Measurements from ENCODE around the gene TWIST2. TPM values are rescaled to one million over a fixed set of nuclear protein-coding genes. Genes with fewer than 3 reads are reported as not detected.

TWIST2 gene
- polyA plus RNA-seq, 1 donor from 2014 or later = not detected

GRCh38 chr2:238938003-238938400 lies 90.1 kb downstream of the TWIST2 start:
- H3K27me3 ChIP-seq (ENCODE audit: insufficient read depth, low read depth, low read length) = no peaks in the 10 kb centered on the region
- H2AFZ ChIP-seq (ENCODE audit: low read depth, low read length) = no peak overlapping the region
- TF ChIP-seq REST (IDR thresholded peaks at IDR 0.05; ENCODE audit: borderline replicate concordance) (no peak), EP300 (conservative IDR thresholded peaks at IDR 0.05; ENCODE audit: poor library complexity, severe bottlenecking) (no peak), TAF1 (IDR thresholded peaks at IDR 0.05; ENCODE audit: low read depth) (no peak), SMC3 (conservative IDR thresholded peaks at IDR 0.05; ENCODE audit: poor library complexity) (no peak), RAD21 (conservative IDR thresholded peaks at IDR 0.05) (no peak), POLR2AphosphoS5 (IDR thresholded peaks at IDR 0.05) (no peak), MXI1 (conservative IDR thresholded peaks at IDR 0.05; ENCODE audit: poor library complexity, severe bottlenecking) (no peak), CTCF (IDR thresholded peaks at IDR 0.05; ENCODE audit: poor library complexity, severe bottlenecking) (no peak), EZH2 (IDR thresholded peaks at IDR 0.05; ENCODE audit: borderline replicate concordance, insufficient read depth, low read length, poor library complexity, severe bottlenecking) (no peak)
- H3K4me3 ChIP-seq (ENCODE audit: low read length) = no peak overlapping the region
- no peaks in the 10 kb centered on the region for H3K79me2 ChIP-seq (replicated peaks; ENCODE audit: insufficient read depth, low read length)
- no peaks in the 10 kb centered on the region for H3F3A ChIP-seq (ENCODE audit: insufficient read depth, low read length, poor library complexity, severe bottlenecking)
- no peaks in the 10 kb centered on the region for H3K9me3 ChIP-seq (ENCODE audit: low read length)
- no peaks in the 10 kb centered on the region for H3K36me3 ChIP-seq (ENCODE audit: insufficient read depth, low read length)
- no peak overlapping the region for H3K9ac ChIP-seq (ENCODE audit: low read length)
- no peak overlapping the region for H3K4me2 ChIP-seq (ENCODE audit: low read length)
- no peaks in the 10 kb centered on the region for H3K9me2 ChIP-seq (ENCODE audit: insufficient read depth, low read length)
- H4K20me1 ChIP-seq (ENCODE audit: insufficient read depth) = no peaks in the 10 kb centered on the region
- no peak overlapping the region for H3K27ac ChIP-seq (ENCODE audit: low read length)

- Histone ChIP-seq H3K27me3 (ENCODE audit: insufficient read depth, low read depth, low read length) (no peaks in the 10 kb centered on the region), H3K79me2 (replicated peaks; ENCODE audit: insufficient read depth, low read length) (no peaks in the 10 kb centered on the region), H3K9me2 (ENCODE audit: insufficient read depth, low read length) (no peaks in the 10 kb centered on the region), H3F3A (ENCODE audit: insufficient read depth, low read length, poor library complexity, severe bottlenecking) (no peaks in the 10 kb centered on the region), H3K27ac (ENCODE audit: low read length) (no peak overlapping the region), H4K20me1 (ENCODE audit: insufficient read depth) (no peaks in the 10 kb centered on the region), H3K36me3 (ENCODE audit: insufficient read depth, low read length) (no peaks in the 10 kb centered on the region), H3K4me3 (ENCODE audit: low read length) (no peak overlapping the region), H3K9me3 (ENCODE audit: low read length) (no peaks in the 10 kb centered on the region), H3K4me2 (ENCODE audit: low read length) (no peak overlapping the region), H3K9ac (ENCODE audit: low read length) (no peak overlapping the region), H2AFZ (ENCODE audit: low read depth, low read length) (no peak overlapping the region)
- no peak for TF ChIP-seq CTCF (IDR thresholded peaks at IDR 0.05; ENCODE audit: poor library complexity, severe bottlenecking)
- no peak for TF ChIP-seq POLR2AphosphoS5 (IDR thresholded peaks at IDR 0.05)
- TF ChIP-seq EP300 (conservative IDR thresholded peaks at IDR 0.05; ENCODE audit: poor library complexity, severe bottlenecking) = no peak
- no peak for TF ChIP-seq RAD21 (conservative IDR thresholded peaks at IDR 0.05)
- no peak for TF ChIP-seq MXI1 (conservative IDR thresholded peaks at IDR 0.05; ENCODE audit: poor library complexity, severe bottlenecking)
- no peak for TF ChIP-seq TAF1 (IDR thresholded peaks at IDR 0.05; ENCODE audit: low read depth)
- TF ChIP-seq SMC3 (conservative IDR thresholded peaks at IDR 0.05; ENCODE audit: poor library complexity) = no peak
- no peak for TF ChIP-seq EZH2 (IDR thresholded peaks at IDR 0.05; ENCODE audit: borderline replicate concordance, insufficient read depth, low read length, poor library complexity, severe bottlenecking)
- TF ChIP-seq REST (IDR thresholded peaks at IDR 0.05; ENCODE audit: borderline replicate concordance) = no peak
Observed at GRCh38 chr2:238938401-238939055, 90.6 kb downstream of the TWIST2 start.

Measured in neural cell (in vitro differentiated cells).